SH-SY5Y (cell line): ENCODE measurements around the gene SLC38A4.

ENCODE experiments used
- GATA2 ChIP-seq: IDR thresholded peaks from 2 replicates; pipeline ENCODE4 v1.6.1; 2011; ENCODE audit warnings: mild to moderate bottlenecking, low read depth, low read length
- GATA3 ChIP-seq: IDR thresholded peaks from 2 replicates; pipeline ENCODE4 v1.6.1; 2011; ENCODE audit warnings: low read depth, mild to moderate bottlenecking, low read length, moderate library complexity

DNA sequence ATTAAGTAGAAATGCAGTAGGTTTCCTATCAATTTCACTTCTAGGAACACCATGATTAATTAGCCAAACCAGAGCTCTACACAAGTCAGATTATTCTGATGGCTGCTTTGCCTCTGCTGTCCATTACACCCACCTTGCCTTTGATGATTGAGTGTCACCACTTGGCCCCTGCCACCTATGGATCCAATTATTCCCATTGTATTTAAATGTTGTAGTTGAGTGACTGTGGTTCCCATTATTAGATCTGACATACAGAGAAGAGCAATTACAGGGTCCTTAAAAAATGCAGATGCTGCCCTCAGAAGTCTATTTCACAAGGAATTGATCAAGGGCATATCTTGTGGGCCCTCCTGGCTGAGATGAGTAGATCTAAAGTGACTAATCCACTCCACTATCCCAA, 39.5 kb upstream of the SLC38A4 start:
- TF ChIP-seq GATA2 (no peak), GATA3 (no peak)
